Measurements from ENCODE around the gene RETREG2. TPM values are rescaled to one million over a fixed set of nuclear protein-coding genes. Genes with fewer than 3 reads are reported as not detected.

The RETREG2 gene
- total RNA-seq, 1 experiment from 2014 or later, result 46.7 TPM

- no peak overlapping the region for H2BK15ac ChIP-seq (ENCODE audit: low read depth, low read length)
- H3K27me3 ChIP-seq (ENCODE audit: insufficient read depth, low read length), result no peaks in the 10 kb centered on the region
- H3K4ac ChIP-seq (ENCODE audit: low read depth, low read length), result no peak overlapping the region
- H3K4me1 Mint-ChIP-seq, result peaks cover 3 to 4% of the 10 kb centered on the region in 2 experiments; a peak in 3 of 4 replicates
- H3K4me2 ChIP-seq (ENCODE audit: insufficient read depth, insufficient read length, low read length), result no peak overlapping the region
- H3K79me2 ChIP-seq (ENCODE audit: insufficient read depth, low read length), result 0 out of 2 replicates have a peak, but pooled peaks cover 2% of the 10 kb centered on the region
- H3K56ac ChIP-seq (ENCODE audit: insufficient read length, low read depth, low read length), result no peak overlapping the region
- no peak overlapping the region for H2BK20ac ChIP-seq (ENCODE audit: low read depth, low read length, poor library complexity, severe bottlenecking)
- H4K20me1 ChIP-seq (ENCODE audit: control insufficient read depth, insufficient read depth, insufficient read length), result no peaks in the 10 kb centered on the region
- H4K5ac ChIP-seq (ENCODE audit: insufficient read length, low read depth, low read length), result no peak overlapping the region
- H3K18ac ChIP-seq (ENCODE audit: insufficient read length, low read depth, low read length), result no peak overlapping the region
- H3K4me1 ChIP-seq (ENCODE audit: insufficient read depth, low read length), result no peaks in the 10 kb centered on the region
- H3K36me3 Mint-ChIP-seq (ENCODE audit: insufficient read depth in 1 of 3, low read depth in 3 of 3), result peaks cover 31 to 65% (median 63%) of the 10 kb centered on the region in 3 experiments
- H2BK12ac ChIP-seq (ENCODE audit: insufficient read length, low read depth, low read length), result no peak overlapping the region
- no peak for TF ChIP-seq CTCF (conservative IDR thresholded peaks at IDR 0.05)
- no peak overlapping the region for H2AK5ac ChIP-seq (ENCODE audit: insufficient read length, low read length)
- WGBS (ENCODE audit: extremely low coverage, insufficient read length, low lambda C conversion rate), result no CpG with 5 or more reads among the region's 3 CpGs
- no peaks in the 10 kb centered on the region for H3K23me2 ChIP-seq (ENCODE audit: insufficient read length, low read depth, low read length, poor library complexity, severe bottlenecking)
- no peak overlapping the region for H4K91ac ChIP-seq (ENCODE audit: insufficient read length, low read depth, low read length)
- no peak overlapping the region for H2BK120ac ChIP-seq (ENCODE audit: low read depth, low read length, poor library complexity, severe bottlenecking)
- no peak overlapping the region for H2BK5ac ChIP-seq (ENCODE audit: insufficient read length, low read length)
- no peak overlapping the region for H3K9ac ChIP-seq (ENCODE audit: extremely low read depth, insufficient read length, low read length)
- H3K9me3 ChIP-seq (ENCODE audit: control insufficient read depth, low read depth, low read length), result no peaks in the 10 kb centered on the region
- H3K79me1 ChIP-seq (ENCODE audit: insufficient read depth, low read depth, low read length, poor library complexity, severe bottlenecking), result no peaks in the 10 kb centered on the region
- no peak overlapping the region for H3K4me3 Mint-ChIP-seq
- H3K23ac ChIP-seq (ENCODE audit: insufficient read length, low read depth, low read length), result no peak overlapping the region
- no peak overlapping the region for H3T11ph ChIP-seq (ENCODE audit: low read length)
- DNase-seq, result no peak
- no peaks in the 10 kb centered on the region; a peak in 1 of 5 replicates for H3K9me3 Mint-ChIP-seq
- no peak overlapping the region for H3K27ac ChIP-seq (ENCODE audit: insufficient read length, low read depth, low read length)
- no peak overlapping the region for H3K14ac ChIP-seq (ENCODE audit: insufficient read depth, low read length)
- H3K27ac Mint-ChIP-seq, result no peak overlapping the region
- no peak overlapping the region for H4K8ac ChIP-seq (replicated peaks; ENCODE audit: insufficient read length, low read depth, low read length)
- H3K27me3 Mint-ChIP-seq (ENCODE audit: low read depth), result no peaks in the 10 kb centered on the region; the same call in 1 of the 2 replicates
- H2AFZ ChIP-seq (ENCODE audit: low read length), result no peak overlapping the region
Observed at GRCh38 chr2:219234331-219234730, 56.3 kb downstream of the RETREG2 start.

Other genes with a start within 250 kb of the RETREG2 start
- 0.11 and 0.26 TPM in 2 replicates for gene CDK5R2, start 218.6 kb upstream of the RETREG2 start, total RNA-seq (2021)
- not detected in 2 replicates for gene FEV, start 193.1 kb upstream of the RETREG2 start, total RNA-seq (2021)
- not detected in 2 replicates for gene CRYBA2, start 184.9 kb upstream of the RETREG2 start, total RNA-seq (2021)
- 0.18 and 0.20 TPM in 2 replicates for gene CFAP65, start 136.8 kb upstream of the RETREG2 start, total RNA-seq (2021)
- gene IHH, start 117.4 kb upstream of the RETREG2 start, total RNA-seq (2021), result 0.11 TPM in 1 of 2 replicates, not detected in the other
- 19.7 and 20.8 TPM in 2 replicates for gene NHEJ1, start 17.5 kb upstream of the RETREG2 start, total RNA-seq (2021)
- 1.2 and 1.9 TPM in 2 replicates for gene SLC23A3, start 8.2 kb upstream of the RETREG2 start, total RNA-seq (2021)
- 33.0 and 36.4 TPM in 2 replicates for gene CNPPD1, start 1.4 kb upstream of the RETREG2 start, total RNA-seq (2021)
- gene ZFAND2B, start 28.5 kb downstream of the RETREG2 start, total RNA-seq (2021), result 15.9 and 16.4 TPM in 2 replicates
- gene ABCB6, start 40.7 kb downstream of the RETREG2 start, total RNA-seq (2021), result 44.6 and 46.4 TPM in 2 replicates
- gene ATG9A, start 51.4 kb downstream of the RETREG2 start, total RNA-seq (2021), result 46.4 and 52.2 TPM in 2 replicates
- gene ANKZF1, start 51.5 kb downstream of the RETREG2 start, total RNA-seq (2021), result 45.9 and 55.4 TPM in 2 replicates
- 5.8 and 6.5 TPM in 2 replicates for gene GLB1L, start 67.2 kb downstream of the RETREG2 start, total RNA-seq (2021)
- 21.6 and 22.4 TPM in 2 replicates for gene STK16, start 67.2 kb downstream of the RETREG2 start, total RNA-seq (2021)
- gene TUBA4B, start 75.0 kb downstream of the RETREG2 start, total RNA-seq (2021), result not detected in 2 replicates
- 25.5 and 27.2 TPM in 2 replicates for gene TUBA4A, start 75.6 kb downstream of the RETREG2 start, total RNA-seq (2021)
- 32.0 and 34.1 TPM in 2 replicates for gene DNAJB2, start 101.1 kb downstream of the RETREG2 start, total RNA-seq (2021)
- gene PTPRN, start 131.1 kb downstream of the RETREG2 start, total RNA-seq (2021), result 6.3 and 6.5 TPM in 2 replicates
- not detected in 2 replicates for gene RESP18, start 154.5 kb downstream of the RETREG2 start, total RNA-seq (2021)
- 60.9 and 63.5 TPM in 2 replicates for gene DNPEP, start 209.6 kb downstream of the RETREG2 start, total RNA-seq (2021)
- 3.0 and 4.6 TPM in 2 replicates for gene DES, start 240.1 kb downstream of the RETREG2 start, total RNA-seq (2021)